GM18867 (cell line): ENCODE measurements around the gene ZNF865.
A peak's percentile ranks its signal among the peaks of the same experiment; 100 is the strongest.

Experiments used
- ATAC-seq: cut with Tn5 transposase; IDR thresholded peaks from one replicate; pipeline ENCODE4 v1.9.1; 2021; ENCODE audit warnings: mild to moderate bottlenecking, moderate library complexity; ENCODE audit not compliant: unreplicated experiment

Gene ZNF865

GRCh38 chr19:55622242-55622969 is 17.0 kb downstream of the ZNF865 start:
- no peak for ATAC-seq

DNA sequence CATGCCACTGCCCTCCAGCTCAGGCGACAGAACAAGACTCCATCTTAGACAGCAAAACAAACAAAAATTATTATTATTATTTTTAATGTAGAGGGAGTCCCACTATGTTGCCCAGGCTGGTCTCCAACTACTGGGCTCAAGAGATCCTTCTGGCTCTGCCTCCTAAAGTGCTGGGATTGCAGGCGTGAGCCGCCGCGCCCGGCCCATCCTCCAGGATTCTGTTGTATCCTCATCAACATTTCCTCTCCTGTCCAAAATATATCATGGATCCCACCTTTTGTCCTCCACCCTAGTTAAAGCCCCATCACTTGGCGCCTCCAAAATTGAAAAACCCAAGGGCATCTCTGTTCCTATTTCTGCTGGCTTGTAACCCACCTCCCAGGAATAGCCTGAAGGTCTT is 17.7 kb downstream of the ZNF865 start:
- no peak for ATAC-seq

GRCh38 chr19:55623561-55623960 is 18.1 kb downstream of the ZNF865 start:
- ATAC-seq, result no peak

DNA sequence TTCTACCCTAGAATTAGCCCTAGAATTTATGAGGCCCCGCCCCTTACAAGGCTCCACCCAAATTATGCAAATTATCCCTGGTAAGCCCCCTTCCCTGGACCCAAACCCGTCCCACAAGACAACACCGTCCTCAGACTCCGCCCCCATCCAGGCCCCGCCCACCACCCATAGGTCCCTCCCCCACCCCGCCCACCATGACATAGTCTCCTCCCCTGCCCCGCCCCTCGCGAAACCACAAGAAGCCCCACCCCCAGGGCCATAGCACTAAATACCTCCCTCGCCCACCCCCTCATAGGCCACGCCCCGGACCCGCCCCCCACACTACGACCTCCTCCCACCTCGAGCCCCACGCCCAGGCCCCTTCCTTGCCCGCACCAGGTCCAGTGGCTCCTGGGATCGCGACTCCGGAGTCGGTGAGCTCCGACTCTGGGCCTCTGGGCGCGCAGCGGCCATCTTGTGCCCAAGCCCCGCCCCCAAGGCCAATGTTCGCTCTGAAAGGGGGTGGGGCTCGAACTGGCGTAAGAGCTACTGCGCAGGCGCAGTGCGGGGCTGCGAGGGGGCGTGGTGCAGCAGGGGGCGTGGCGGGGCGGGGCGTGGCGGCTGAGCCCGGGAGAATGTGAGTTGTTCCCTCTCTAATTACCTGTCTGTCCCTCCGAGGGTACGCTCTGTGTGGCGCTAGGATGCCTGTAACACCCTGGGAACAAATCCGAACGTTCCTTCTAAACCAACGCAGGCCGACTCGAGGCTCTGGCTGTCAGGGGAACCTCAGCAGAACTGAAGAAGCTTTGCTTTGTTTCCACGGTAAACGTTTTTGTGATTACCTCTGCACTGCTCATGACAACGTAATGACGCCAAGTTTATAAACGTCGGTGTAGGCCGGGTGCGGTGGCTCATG is 18.9 kb downstream of the ZNF865 start, which contains the start of gene ZNF784:
Gene ZNF784, minus strand, starts transcription at position 458 of the 895 bp plus-strand sequence. Its CDS starts 5 bp downstream, at position 453.
- ATAC-seq, result peak; percentile 53

DNA sequence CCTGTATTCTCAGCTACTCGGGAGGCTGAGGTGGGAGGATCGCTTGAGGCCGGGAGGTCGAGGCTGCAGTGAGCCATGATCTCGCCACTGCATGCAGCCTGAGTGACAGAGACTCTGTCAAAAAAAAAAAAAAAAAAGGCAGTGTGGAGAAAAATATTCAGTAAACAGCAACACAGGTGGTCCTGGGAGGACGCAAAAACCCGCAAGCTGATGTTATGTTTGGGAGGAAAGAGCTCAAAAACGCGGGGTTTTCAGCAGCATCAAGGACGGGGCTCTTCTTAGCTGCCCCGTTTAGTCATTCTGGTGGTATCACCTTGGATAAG is 19.5 kb downstream of the ZNF865 start:
- ATAC-seq, result no peak

DNA sequence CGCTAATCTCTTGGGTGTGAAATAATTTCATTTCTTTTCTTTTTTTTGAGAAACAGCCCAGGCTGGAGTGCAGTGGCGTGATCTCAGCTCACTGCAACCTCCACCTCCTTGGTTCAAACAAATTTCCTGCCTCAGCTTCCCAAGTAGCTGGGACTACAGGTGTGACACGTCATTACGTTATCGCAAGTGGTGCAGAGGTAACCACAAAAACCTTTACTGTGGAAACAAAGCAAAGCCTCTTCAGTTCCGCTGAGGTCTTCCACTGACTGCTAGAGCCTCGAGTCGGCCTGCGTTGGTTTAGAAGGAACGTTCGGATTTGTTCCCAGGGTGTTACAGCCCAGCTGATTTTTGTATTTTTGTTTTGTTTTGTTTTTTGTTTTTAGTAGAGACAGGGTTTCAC is 20.9 kb downstream of the ZNF865 start:
- ATAC-seq, result no peak

- ATAC-seq, result peak; percentile 38
Measured at GRCh38 chr19:55632463-55632834, 27.0 kb downstream of the ZNF865 start.

DNA sequence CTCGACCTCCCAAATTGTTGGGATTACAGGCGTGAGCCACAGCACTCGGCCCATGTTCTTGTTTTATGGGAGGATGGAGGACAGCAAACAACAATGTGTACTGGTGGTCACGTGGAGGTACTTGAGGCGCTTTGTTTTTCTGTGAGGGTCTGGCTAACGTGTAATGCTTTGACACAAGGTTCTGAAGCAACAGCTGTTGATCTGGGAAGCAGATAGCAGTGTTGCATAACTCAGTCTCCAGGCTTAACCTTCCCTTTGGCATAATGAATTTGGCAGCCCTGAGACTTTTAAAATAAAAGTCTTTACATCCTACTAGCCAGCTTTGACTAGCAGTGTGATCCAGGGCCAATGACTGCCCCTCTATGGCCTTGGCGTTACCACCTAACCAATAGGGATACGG is 28.4 kb downstream of the ZNF865 start:
- ATAC-seq, result no peak

DNA sequence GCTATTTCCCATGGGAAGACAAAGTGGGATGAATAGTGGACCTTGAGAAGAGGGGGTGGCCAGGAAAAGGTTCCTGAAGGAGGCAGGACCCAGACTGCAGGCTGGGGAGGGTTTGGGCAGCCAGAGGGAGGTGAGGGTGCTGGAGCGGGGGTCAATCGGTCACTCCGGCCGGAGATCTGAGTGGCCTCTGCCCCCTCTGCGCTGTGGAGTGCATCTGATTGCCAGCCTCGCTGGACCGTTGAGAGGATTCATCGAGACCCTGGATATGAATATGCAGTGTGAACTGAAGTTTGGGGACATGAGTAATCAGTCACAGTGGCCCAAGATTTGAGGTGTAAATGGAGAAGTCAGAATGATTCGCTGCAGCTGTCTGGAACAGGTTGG is 29.9 kb downstream of the ZNF865 start:
- ATAC-seq, result no peak

DNA sequence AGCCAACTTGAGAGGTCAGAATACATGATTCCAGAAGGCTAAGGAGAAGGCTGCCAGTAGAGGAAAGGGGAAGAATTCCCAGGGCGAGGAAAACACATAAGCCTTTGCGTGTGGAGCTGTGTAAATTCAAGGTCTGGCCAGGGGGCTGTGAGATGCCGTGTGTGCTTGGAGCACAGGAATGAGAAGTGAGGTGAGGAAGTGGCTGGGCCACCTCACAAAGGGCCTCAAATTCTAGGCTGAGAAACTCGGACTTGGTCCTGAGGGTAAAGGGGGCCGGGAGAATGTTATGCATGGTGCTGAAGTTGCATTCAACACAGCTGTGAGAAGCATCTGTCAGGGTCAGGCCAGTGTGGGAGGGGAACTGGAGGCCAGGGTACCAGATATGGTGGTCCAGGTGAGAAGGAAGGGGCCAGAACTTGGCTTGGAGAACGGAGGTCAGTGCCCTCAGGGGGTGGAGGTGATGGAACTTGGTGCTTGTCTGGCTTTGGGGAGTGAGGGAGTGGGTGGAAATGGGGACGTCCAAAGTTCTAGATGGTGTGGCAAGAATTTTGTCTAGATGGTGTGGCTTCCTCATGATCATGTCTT is 30.5 kb downstream of the ZNF865 start:
- no peak for ATAC-seq

DNA sequence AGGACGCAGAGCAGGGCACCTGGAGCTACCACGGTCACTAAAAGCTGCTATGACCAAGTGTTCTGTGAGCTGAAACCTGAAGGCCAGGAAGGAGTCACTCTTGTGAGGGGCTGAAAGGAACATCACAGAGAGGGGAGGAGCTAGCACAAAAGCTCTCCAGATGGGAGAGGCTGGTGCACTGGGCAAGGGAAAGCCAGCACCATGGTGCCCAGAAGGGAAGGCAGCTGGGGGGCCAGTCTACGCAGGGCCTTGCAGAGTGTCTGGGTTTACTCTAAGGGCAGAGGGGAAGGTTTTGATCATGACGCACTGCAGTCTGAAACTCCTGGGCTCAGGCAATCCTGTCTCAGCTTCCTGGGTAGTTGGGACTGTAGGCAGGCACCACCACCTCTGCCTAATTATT is 31.3 kb downstream of the ZNF865 start:
- ATAC-seq, result no peak

- ATAC-seq, result no peak
Measured at GRCh38 chr19:55637534-55637933, 32.1 kb downstream of the ZNF865 start.

DNA sequence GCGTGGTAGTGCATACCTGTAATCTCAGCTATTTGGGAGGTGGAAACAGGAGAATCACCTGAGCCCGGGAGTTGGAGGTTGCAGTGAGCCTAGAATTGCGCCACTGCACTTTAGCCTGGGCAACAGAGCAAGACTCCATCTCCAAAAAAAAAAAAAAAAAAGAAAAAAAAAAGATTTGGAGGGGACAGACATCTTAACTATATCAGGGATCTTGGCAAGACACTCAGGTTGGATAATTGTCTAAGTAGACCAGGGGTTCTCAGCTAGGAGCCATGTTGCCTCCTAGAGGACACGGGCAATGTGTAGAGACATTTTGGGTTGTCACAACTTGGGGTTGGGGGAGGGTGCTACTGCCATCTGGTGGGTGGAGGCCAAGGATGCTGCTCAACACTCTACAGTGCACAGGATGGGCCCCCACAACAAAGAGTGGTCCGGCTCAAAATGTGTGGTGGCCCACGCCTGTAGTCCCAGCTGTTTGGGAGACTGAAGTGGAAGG is 33.5 kb downstream of the ZNF865 start:
- no peak for ATAC-seq

DNA sequence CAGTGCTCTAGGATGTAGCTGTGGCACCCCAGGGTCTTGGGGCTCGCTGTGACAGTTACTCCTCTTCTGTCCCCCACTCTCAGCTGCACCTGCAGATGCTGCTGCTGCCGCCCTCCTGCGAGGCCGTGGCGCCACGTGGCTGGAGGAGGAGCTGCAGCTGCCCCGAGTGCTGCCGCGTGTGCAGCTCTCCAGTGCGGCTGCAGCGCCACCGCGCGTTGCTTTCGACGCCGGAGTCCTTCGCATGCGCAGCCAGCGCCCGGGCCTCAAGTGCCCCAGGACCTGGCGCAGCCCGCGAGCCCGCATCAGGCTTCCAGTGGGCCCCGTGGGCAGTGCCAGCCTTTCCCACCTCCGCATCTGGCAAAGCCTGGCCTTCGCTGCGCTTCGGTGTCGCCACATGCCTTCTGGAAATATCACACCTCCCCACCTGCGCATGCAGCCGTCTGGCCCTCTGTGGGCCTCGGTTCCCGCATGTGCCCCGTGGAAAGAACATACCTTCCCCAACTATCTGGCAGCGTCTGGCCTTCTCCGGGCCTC is 34.7 kb downstream of the ZNF865 start:
- peak; percentile 25 for ATAC-seq

GRCh38 chr19:55640577-55641425 is 35.4 kb downstream of the ZNF865 start, which contains the start of gene ZNF580:
ZNF580 (plus strand) TSS chr19:55641002; CDS start chr19:55642509, 1,507 bp downstream.
- peak; percentile 28 for ATAC-seq

DNA sequence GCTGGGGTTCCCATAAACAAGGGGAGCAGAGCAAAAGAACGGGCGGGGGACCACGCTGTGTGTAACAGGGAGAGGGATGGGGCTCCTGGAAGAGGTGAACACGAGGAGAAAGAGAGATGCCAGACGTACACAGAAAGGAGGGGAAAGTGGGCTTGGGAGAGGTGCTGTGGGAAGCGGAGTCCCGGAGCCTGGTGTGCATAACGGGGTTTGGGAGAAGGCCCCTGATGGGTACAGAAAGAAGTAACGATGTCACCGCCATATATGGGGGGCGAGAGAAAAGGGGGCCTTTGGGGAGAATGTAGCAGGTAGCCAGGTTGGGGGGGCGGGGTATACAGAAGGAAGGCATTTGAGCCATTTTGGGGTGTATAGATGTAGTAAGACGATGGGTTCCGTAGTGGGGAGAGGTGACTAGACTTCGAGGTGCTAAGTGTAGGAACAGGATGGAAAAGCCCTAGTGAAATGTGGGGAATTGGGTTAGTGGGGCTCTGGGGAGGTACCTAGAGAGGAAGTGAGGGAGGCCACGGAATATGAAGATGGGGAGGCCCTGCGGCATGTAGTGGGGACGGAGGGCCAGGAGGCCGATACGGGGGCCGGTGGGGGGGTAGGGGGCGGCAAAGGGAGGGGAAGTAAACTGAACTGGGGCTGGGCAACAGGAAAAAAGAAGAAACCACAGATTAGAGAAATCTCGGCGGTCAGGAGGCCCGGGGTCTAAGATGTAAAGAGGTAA is 36.1 kb downstream of the ZNF865 start:
- no peak for ATAC-seq

DNA sequence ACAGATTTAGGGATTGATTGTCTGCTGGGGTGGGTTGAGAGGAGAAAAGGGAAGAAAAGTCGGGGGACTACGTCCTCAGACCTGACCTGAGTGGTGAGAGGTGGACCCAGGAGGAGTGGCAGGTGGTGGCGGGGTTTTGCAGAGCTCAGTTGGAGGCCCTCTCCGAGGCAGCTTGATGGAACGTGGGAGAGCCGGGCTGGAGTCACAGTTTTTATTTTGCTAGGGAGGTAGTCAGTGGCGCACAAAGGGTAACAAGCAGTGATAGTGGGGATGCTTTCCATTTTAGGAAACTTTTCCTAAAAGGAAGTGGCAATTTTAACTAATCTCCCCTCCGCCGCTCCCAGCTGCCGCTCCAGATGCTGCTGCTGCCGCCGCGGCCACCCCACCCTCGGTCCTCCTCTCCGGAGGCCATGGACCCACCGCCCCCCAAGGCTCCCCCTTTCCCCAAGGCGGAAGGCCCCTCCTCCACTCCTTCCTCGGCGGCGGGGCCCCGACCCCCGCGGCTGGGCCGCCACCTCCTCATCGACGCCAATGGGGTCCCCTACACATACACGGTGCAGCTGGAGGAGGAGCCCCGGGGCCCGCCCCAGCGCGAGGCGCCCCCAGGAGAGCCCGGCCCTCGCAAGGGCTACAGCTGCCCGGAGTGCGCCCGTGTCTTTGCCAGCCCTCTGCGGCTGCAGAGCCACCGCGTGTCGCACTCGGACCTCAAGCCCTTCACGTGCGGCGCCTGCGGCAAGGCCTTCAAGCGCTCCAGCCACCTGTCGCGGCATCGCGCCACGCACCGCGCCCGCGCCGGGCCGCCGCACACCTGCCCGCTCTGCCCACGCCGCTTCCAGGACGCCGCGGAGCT is 36.9 kb downstream of the ZNF865 start:
- peak; percentile 5 for ATAC-seq

DNA sequence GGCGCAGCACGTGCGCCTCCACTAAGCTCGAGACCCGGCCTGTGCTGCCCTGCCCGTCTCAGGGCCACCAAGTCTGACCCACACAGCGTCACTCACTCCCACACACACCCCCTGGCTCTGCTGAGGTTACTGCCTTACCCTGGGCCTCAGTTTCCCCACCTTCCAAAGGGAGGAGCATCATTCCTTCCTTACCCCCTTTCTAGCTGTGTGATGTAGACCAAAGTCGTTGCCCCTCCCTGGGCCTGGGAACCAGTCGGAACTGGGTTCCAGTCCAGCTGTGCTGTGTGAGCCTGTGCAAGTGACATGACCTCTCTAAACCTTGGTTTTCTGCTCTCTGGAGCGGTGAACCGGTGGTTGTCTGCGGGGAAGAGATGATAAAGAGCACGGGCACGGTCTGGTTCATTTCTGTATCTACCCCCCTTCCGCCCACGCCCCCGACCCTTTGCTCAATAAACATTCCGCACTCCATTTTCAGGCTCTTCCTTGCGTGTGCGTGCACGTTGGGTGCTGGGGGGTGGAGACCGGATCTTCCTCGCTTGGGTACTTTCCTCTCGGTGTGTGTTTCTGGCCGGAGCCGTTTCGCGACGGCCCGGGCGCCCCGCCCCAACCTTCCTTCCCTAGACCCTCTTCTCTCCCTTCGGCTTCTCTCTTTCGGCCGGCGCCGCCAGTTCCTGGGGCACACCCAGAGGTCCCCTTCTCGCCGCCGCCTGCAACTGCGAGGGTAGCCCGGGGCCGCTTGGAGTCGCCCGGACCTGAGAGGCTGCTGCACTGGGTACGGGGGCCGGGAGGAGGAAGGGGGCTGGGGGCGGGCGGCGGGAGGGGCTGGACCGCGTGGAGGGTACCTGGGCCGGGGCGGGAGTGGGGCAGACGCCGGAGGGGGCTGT is 37.8 kb downstream of the ZNF865 start, which contains the start of gene ZNF581:
Gene ZNF581, plus strand, starts transcription at position 647 of the 884 bp plus-strand sequence. CDS start 923 bp downstream, outside the sequence.
- peak; percentile 32 for ATAC-seq
